SH-SY5Y (cell line): ENCODE results near the gene TXNRD3.

ENCODE experiments used
- GATA2 ChIP-seq: IDR thresholded peaks from 2 replicates; pipeline ENCODE4 v1.6.1; 2011; ENCODE audit warnings: mild to moderate bottlenecking, low read depth, low read length
- GATA3 ChIP-seq: IDR thresholded peaks from 2 replicates; pipeline ENCODE4 v1.6.1; 2011; ENCODE audit warnings: low read depth, mild to moderate bottlenecking, low read length, moderate library complexity

TXNRD3 gene

DNA sequence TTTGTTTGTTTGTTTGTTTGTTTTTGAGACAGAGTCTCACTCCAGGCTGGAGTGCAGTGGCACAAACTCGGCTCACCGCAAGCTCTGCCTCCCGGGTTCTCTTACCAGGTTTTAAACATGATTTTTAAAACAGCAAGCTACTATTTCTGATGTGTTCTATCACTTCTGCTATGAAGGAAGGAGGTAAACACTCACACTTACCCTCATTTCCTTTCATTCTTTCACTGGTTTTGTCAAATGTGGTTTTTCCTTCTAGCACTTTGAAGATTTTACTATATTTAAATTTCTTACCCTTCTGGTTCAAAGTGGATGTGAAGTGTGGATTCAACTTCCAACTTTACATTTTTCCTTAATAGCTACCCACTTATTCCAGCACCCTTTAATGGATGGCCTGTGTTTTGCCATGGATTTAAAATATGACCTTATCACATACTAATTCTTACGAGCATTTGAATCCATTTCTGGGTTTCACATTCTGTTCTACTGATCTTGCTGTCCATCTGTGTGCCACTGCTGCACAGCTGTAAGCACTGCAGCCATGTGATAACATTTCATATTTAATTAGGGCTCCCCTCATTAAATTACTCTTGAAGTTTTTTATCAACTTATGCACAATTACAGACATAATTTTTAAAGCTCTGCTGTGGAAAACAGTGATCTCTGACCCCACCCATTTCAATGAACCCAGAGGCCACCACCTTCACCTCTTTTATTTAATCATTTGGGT lies 42.3 kb downstream of the TXNRD3 start:
- TF ChIP-seq GATA3 (peak; percentile 75), GATA2 (peak; percentile 78)

DNA sequence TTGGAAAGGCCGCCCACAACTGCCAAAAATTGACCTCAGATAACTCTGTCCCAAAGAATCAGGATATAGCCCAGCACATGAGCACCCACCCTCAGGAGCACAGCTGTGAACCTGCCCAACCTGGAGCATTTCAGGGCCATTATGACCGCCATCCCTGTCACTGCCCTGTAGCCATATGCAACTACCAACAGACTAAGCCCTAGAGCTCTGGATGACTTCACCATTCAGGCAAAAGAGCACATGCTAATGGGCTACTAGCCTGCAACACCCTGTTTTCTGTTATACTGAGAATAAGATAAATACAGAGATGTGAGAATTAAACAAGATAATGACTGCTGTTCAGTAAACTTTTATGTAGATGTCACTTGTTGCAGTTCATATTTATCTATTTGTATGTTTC lies 45.0 kb downstream of the TXNRD3 start:
- TF ChIP-seq GATA2 (no peak), GATA3 (no peak)

DNA sequence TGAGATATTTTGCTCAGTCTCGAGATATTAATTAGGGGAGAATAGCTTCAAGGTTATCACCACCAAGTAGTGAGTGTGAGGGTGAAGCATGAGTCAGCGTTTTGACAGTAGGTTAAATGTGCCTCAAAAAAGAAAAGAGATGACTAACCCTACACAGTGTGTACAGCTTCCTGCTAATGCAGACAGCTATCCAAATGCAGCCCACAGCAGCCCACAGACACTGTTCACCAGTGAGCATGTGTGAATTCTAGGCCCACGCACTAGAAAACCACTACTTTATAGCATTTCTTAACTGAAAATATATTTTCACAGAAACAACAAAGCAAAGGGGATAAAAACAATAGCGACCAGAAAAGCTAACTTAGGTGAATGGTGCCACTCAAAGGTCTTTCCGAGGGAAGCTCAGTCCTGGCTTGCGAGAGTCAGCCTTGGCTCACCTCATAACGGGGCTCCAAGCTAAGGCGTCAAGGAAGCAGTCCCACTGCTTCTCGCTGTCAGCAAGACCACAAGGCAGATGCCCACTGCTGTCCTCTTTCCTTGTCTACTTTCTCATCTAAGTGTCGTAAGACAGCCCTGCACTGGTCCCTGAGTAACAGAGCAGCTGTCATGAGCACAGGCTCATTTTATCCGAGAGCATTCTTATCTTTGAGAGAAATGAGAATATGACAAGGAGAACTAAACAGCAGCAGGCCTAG lies 47.6 kb downstream of the TXNRD3 start:
- TF ChIP-seq GATA2 (no peak), GATA3 (no peak)

DNA sequence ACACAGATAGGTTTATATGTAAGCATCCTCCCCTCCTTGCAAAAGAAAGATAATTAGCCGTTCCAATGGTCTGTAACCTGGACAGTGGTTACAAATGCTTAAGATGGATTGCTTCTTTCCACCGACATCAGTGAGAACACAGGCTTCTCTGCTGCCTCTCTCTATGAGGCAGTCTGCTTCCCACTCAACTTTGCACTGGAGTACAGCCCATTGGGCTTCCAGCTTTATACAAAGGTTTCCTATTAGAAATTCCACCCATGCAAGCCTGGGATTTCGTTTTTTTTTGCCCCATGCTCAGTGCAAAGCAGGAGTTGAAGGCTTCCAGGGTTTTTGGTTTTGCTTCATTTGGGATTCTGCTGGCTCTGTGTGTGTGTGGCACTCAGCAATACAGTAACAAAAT lies 48.9 kb downstream of the TXNRD3 start:
- TF ChIP-seq GATA3 (no peak), GATA2 (no peak)

DNA sequence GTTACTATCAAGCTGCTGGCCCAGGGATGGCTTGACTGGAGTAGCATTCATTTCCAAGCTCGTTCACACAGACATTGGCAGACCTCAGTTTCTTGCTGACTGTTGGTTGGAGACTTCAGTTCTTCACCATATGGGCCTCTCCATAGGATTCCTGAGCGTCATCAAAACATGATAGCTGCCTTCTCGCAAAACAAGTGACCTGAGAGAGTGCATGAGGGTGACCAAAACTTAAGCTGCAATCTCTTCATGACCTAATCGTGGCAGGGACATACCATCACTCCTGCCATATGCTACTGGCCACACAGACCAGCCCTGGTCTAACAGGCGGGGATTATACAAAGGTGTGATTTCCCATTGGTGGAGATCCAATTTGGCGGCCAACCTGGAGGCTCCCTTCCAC lies 50.2 kb downstream of the TXNRD3 start:
- TF ChIP-seq GATA3 (no peak), GATA2 (no peak)

DNA sequence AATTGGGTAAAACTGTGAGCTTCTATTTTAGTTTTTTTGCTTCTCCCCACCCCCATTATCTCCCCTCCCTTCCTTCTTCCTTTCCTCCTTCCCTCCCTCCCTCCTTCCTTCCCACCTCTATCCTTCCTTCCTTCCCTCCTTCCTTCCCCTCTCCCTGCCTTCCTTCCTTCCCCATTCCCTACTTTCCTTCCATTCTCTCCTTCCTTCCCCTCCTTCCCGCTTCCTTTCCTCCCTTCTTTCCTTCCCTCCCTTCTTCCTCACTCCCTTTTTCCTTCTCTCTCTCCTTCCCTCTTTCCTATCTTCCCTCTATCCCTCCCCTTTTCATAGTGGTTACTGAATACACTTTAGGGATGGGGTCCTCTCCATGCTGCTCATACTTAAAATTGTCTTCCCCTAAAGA lies 55.8 kb downstream of the TXNRD3 start:
- no peak for TF ChIP-seq GATA3
- TF ChIP-seq GATA2, result no peak

DNA sequence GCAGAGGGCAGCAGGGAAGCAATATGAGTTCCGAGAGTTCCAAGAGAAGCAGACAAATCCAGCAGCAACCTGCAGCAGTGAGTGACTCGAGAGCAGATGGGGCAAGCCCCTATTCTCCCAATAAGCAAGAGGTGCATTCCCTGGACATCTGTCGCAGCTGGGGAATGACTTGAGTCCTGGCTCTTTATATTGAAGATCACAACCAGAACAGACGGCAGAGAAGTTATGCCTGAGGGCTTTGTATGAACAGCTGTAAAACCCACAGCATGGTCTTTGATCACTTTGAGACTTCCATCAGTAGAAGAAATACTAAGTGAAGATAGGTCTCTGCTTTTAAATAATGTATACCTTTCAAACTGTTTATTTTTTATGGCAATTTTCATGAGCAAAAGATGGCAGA lies 72.6 kb downstream of the TXNRD3 start:
- TF ChIP-seq GATA2, result no peak

DNA sequence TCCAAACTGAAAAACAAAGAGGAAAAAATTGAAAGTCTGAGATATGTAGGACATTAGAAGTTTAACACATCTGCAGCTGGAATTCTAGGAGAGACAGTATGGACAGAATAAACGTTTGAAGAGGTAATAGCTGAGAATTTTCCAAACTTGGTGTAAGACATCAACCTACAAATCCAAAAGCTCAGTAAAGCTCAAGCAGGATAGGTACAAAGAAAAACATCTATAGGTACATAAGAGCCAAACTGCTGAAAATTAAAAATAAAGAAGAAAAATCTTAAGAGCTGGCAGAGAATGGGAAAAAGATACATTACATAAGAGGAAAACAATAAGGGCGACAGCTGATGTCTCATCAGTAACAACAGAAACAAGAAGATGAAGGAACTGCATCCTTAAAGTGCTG lies 73.4 kb downstream of the TXNRD3 start:
- no peak for TF ChIP-seq GATA3
- no peak for TF ChIP-seq GATA2

DNA sequence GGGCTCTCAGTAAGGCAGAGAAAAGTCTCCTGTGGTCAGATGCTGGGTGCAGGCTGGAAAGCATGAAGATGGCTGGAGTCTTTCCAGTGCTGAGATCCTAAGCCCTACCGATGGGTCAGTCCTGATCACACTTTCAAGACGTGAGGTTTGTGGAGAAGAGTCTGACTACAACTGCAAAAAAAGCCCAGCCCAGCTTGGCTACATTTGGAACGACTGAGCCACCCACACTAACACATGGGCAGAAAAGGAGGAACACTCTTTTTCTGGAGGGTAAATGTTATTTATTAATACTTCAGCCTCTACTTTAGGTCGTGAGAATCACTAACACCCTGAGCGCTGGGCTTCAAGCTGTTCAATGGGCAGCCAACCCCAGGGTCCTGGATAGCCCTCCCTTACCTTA lies 74.2 kb downstream of the TXNRD3 start:
- TF ChIP-seq GATA2 (no peak), GATA3 (no peak)

DNA sequence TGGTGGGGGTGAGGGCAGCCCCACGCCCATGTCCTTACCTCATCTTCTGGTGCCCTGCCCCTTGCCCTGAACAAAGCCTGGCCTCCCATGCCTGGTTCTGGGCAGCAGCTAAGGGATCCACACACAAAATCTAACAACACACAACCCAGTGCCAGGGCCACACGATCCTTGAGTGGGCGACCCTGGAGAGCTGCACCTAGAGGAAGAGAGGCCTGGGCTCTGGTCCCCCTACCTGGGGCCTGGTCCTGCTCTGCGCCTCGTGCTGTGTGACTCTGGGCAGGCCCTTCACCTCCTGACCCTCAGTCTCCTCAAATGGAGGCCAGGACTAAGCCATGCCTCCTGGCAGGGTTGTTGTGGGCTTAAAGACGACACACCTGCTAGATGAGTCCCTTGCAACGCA lies 76.2 kb downstream of the TXNRD3 start:
- TF ChIP-seq GATA3 (no peak), GATA2 (no peak)

DNA sequence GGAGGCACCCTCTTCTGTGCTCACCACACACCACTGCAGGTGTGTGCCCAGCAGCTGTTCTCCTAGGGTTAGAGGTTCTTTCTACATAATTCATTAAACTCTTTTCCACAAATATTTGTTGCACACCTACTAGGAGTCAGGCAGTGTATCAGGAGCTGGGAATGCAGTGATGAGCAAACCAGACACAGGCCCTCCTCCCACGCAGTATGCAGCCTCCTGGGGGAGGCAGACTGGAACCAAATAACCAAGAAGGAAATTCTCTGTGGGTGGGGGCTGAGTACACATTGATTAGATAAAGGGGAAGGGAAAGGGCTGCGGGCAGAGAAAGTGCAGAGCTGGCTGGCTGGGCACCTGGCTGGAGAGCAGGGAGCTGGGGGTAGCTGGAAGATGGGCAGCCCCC lies 77.7 kb downstream of the TXNRD3 start:
- TF ChIP-seq GATA2, result no peak
- TF ChIP-seq GATA3, result no peak

DNA sequence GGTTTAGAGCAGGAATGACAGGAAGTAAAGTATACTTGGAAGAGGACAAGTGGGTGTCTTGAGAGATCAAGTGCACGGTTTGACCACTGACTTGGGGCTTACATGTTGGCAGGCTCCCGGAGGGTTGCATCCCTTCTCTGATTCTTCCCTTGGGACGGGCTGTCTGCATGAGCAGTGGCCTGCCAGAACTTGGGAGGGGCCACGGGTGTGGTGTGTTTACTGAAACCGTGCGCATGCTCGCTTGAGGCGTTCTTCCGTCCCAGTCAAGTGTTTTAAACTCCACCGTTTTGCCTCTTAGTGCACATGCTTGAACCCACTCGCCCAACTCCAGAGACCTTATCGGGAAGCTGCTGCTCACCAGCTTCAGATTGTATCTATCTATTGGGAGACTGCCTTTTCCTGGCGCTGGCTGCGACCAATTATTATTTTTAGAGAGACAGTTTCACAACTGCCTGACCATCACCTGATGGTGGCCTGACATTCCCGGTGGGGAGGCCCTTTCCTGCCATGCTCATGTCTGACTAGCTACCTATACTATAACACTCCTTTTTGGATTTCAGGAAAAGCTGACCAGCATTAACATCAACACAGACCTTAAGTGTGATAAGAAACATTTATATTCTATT lies 81.3 kb downstream of the TXNRD3 start:
- TF ChIP-seq GATA2 (no peak), GATA3 (no peak)

DNA sequence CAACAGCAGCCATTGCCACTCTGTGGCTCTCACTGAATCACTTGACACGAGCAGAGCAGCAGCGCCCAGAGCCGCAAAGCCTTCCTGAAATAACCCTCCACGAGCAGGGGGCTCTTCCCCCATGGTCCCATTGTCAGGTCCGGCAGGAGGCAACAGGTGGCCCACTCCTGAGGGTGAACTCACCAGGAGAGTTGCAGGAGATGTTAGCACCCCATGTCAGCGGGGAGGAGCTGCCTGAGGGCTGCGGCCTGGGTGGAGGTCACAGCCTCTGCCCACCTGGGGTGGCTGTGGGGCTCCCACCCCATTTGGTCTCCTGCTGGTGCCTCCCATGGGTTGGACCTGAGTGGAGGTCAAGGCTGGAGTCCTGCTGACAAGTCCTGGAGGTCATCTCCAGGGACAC lies 83.8 kb downstream of the TXNRD3 start:
- TF ChIP-seq GATA2, result no peak
- TF ChIP-seq GATA3, result no peak

DNA sequence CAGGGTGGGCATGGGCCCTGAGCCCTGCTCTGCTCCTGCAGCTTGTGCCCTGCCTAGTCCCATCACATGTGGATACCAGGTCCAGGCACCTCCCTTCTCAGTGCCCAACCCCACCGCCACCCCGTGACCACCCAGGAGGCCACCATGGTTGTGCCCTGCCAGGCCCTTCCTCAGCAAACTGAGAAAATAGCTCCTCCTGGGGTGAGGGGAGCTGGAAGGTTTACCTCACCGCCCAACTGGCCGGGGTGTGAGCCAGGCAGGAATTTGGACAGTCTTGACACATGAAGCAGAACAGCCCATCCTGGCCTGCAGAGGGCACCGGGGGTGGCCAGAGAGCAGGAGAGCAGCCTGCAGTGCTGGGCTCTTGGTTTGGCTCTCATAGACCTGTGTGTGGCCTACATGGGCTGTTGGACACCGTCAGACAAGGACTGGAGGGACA lies 84.8 kb downstream of the TXNRD3 start:
- no peak for TF ChIP-seq GATA2
- no peak for TF ChIP-seq GATA3

DNA sequence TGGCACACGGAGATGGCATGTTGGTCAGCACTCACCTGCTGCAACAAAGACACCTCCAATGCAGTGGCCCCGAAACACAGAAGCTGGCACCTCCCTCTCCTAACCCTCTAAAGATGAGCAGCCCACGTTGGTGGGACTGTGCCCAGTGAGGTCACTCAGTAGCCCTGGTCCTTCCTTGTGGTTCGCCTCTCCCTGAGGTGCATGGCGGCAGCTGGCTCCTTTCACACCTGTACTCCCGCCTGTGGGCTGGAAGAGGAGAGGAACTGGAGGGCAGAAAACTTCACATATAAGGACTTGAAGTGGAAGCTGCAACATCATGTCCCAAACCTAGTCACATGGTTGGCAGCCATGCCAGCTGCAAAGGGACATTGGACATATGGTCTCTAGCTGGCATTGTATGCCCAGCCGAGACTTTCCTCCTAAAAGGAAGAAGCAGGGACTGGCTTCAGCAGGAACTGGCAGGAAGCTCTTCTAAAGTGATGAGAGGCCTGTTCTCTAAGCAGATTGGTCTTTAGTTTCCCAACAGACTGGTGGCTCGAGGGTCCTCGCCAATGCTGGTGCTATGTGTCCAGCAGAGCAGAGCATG lies 85.4 kb downstream of the TXNRD3 start:
- no peak for TF ChIP-seq GATA2
- no peak for TF ChIP-seq GATA3
